HL-60 (cell line): Measurements from ENCODE around the gene CMIP.
A peak's percentile ranks its signal among the peaks of the same experiment; 100 is the strongest.

Source experiments
- DNase-seq, 2 experiments: peaks; one replicate each; pipeline ENCODE4 v3.0.0-alpha.2; 2010 to 2020; ENCODE audit warnings: low read depth in 1 of 2, low spot score in 1 of 2
- H3K27ac ChIP-seq: fragments of 250-450 bp; sonication (Bioruptor Pico); replicated peaks from 2 replicates; pipeline ENCODE4 v1.5.1; 2020; ENCODE audit warnings: mild to moderate bottlenecking, moderate library complexity
- H3K27me3 ChIP-seq: fragments of 250-450 bp; sonication (Bioruptor Pico); 2 replicates; pipeline ENCODE4 v1.5.1; 2021; ENCODE audit warnings: mild to moderate bottlenecking, moderate library complexity; ENCODE audit not compliant: insufficient read depth, poor library complexity, severe bottlenecking
- H3K4me3 ChIP-seq: replicated peaks from 2 replicates; pipeline ENCODE4 v1.5.1; 2011; ENCODE audit warnings: mild to moderate bottlenecking, control low read depth, low read length; ENCODE audit not compliant: insufficient read depth
- CTCF ChIP-seq: IDR thresholded peaks from one replicate; pipeline ENCODE4 v1.5.1; 2011; ENCODE audit warnings: low read length, control low read depth, inconsistent platforms; ENCODE audit not compliant: insufficient read depth
- GABPA ChIP-seq: IDR thresholded peaks from 2 replicates; pipeline ENCODE4 v1.6.1; 2012; ENCODE audit warnings: low read depth
- POLR2AphosphoS5 ChIP-seq: IDR thresholded peaks from 2 replicates; pipeline ENCODE4 v1.6.1; 2012; ENCODE audit warnings: low read depth
- REST ChIP-seq: IDR thresholded peaks from 2 replicates; pipeline ENCODE4 v1.6.1; 2012; ENCODE audit warnings: low read depth; ENCODE audit not compliant: insufficient replicate concordance
- SPI1 ChIP-seq: IDR thresholded peaks from 2 replicates; pipeline ENCODE4 v1.6.1; 2012; ENCODE audit warnings: low read depth, mild to moderate bottlenecking, borderline replicate concordance

CMIP gene

GRCh38 chr16:81655469-81656162 is 211.0 kb downstream of the CMIP start:
- Histone ChIP-seq H3K27me3 (no peaks in the 10 kb centered on the region), H3K4me3 (no peak overlapping the region), H3K27ac (no peak overlapping the region)
- TF ChIP-seq SPI1, result peak; percentile 13; the same call in 1 of the 2 replicates
- no peak for TF ChIP-seq GABPA
- DNase-seq, result no peak

GRCh38 chr16:81657224-81657623 is 212.6 kb downstream of the CMIP start:
- no peaks in the 10 kb centered on the region for H3K27me3 ChIP-seq
- H3K4me3 ChIP-seq, result no peak overlapping the region
- no peak overlapping the region for H3K27ac ChIP-seq
- no peak for DNase-seq
- no peak for TF ChIP-seq POLR2AphosphoS5
- TF ChIP-seq CTCF, result no peak
- no peak for TF ChIP-seq GABPA
- no peak for TF ChIP-seq SPI1
- TF ChIP-seq REST, result no peak

GRCh38 chr16:81657781-81658180 is 213.2 kb downstream of the CMIP start:
- DNase-seq, result no peak
- no peak overlapping the region for H3K4me3 ChIP-seq
- TF ChIP-seq POLR2AphosphoS5, result no peak
- no peak for TF ChIP-seq GABPA
- no peak for TF ChIP-seq REST
- no peak for TF ChIP-seq CTCF
- no peak for TF ChIP-seq SPI1
- H3K27ac ChIP-seq, result no peak overlapping the region
- H3K27me3 ChIP-seq, result no peaks in the 10 kb centered on the region

GRCh38 chr16:81658373-81658772 is 213.8 kb downstream of the CMIP start:
- TF ChIP-seq GABPA (no peak), POLR2AphosphoS5 (no peak), REST (no peak), SPI1 (no peak), CTCF (no peak)
- Histone ChIP-seq H3K4me3 (no peak overlapping the region), H3K27me3 (no peaks in the 10 kb centered on the region), H3K27ac (no peak overlapping the region)
- DNase-seq, result no peak
